ENCODE measurements around the gene COQ2.

Gene COQ2

GRCh38 chr4:83214079-83214478 is 70.5 kb downstream of the COQ2 start:
- no peak for DNase-seq (ENCODE audit: low read depth)
- H3K4me3 ChIP-seq (ENCODE audit: low read depth, low read length): no peak overlapping the region
- no peak for TF ChIP-seq CTCF (conservative IDR thresholded peaks at IDR 0.05; ENCODE audit: low read depth, low read length)
